Fibroblast of lung (primary cell): Measurements from ENCODE around the gene NAXE. TPM values are rescaled to one million over a fixed set of nuclear protein-coding genes. Genes with fewer than 3 reads are reported as not detected.

Experiments used
- DNase-seq, 2 donors: peaks; one replicate each; pipeline versions ENCODE4 v3.0.0 to v3.0.0-alpha.2; 2010; ENCODE audit warnings: low read depth in 2 of 2
- H2AFZ ChIP-seq: 2 replicates; pipeline ENCODE4 v1.5.1; 2012; ENCODE audit warnings: low read length, control low read depth, inconsistent platforms
- H3K27ac ChIP-seq: 2 replicates; pipeline ENCODE4 v1.5.1; 2011; ENCODE audit warnings: low read length, control low read depth; ENCODE audit not compliant: insufficient read depth
- H3K27me3 ChIP-seq: 2 replicates; pipeline ENCODE4 v1.5.1; 2011; ENCODE audit warnings: mild to moderate bottlenecking, low read length; ENCODE audit not compliant: control insufficient read depth, insufficient read depth
- H3K36me3 ChIP-seq: 2 replicates; pipeline ENCODE4 v1.5.1; 2011; ENCODE audit warnings: low read length; ENCODE audit not compliant: control insufficient read depth, insufficient read depth
- H3K4me1 ChIP-seq: 2 replicates; pipeline ENCODE4 v1.5.1; 2011; ENCODE audit warnings: low read length; ENCODE audit not compliant: control insufficient read depth, insufficient read depth; ENCODE audit errors: extremely low read depth
- H3K4me2 ChIP-seq: 2 replicates; pipeline ENCODE4 v1.5.1; 2011; ENCODE audit warnings: low read length, control low read depth; ENCODE audit not compliant: insufficient read depth; ENCODE audit errors: extremely low read depth
- H3K4me3 ChIP-seq, 4 experiments: fragments of 200-600 bp in 1 of 4; sonication (generic) in 1 of 4; replicated peaks in 1 of 4; 2 replicates each; pipeline ENCODE4 v1.5.1; 2011 to 2016; ENCODE audit warnings: low read length in 4 of 4, low read depth in 3 of 4, mild to moderate bottlenecking in 3 of 4, control low read depth in 2 of 4, inconsistent platforms in 1 of 4, mixed read lengths in 1 of 4; ENCODE audit not compliant: insufficient read depth in 1 of 4; ENCODE audit errors: control extremely low read depth in 1 of 4
- H3K79me2 ChIP-seq: 2 replicates; pipeline ENCODE4 v1.5.1; 2012; ENCODE audit warnings: mild to moderate bottlenecking, low read length, inconsistent platforms; ENCODE audit not compliant: control insufficient read depth, insufficient read depth
- H3K9ac ChIP-seq: 2 replicates; pipeline ENCODE4 v1.5.1; 2011; ENCODE audit warnings: mild to moderate bottlenecking, low read length, control low read depth; ENCODE audit not compliant: insufficient read depth
- H3K9me3 ChIP-seq: 2 replicates; pipeline ENCODE4 v1.5.1; 2012; ENCODE audit warnings: low read depth, low read length; ENCODE audit not compliant: control insufficient read depth, insufficient read depth
- H4K20me1 ChIP-seq: 2 replicates; pipeline ENCODE4 v1.5.1; 2011; ENCODE audit warnings: low read length; ENCODE audit not compliant: control insufficient read depth, insufficient read depth; ENCODE audit errors: extremely low read depth
- EZH2 ChIP-seq: IDR thresholded peaks from 2 replicates; pipeline ENCODE4 v1.5.1; 2012; ENCODE audit warnings: low read length, control low read depth, mild to moderate bottlenecking; ENCODE audit errors: missing control alignments
- polyA plus RNA-seq, 2 donors: library from polyadenylated mRNA; depleted of rRNA in 1 of 2; stranded (reverse) in 1 of 2; unstranded in 1 of 2; fragments of >200 nt; gene quantifications; 2 replicates each; pipeline ENCODE4 v1.2.1, GENCODE V29; 2011 to 2012; ENCODE audit warnings: missing spikeins in 1 of 2
- total RNA-seq: library from RNA; depleted of rRNA; stranded (reverse); fragments of >200 nt; gene quantifications from 2 replicates; pipeline ENCODE4 v1.2.1, GENCODE V29; 2014
- TF ChIP-seq, protein P1 (sequence below), 2 donors: IDR thresholded peaks in 1 of 2; conservative IDR thresholded peaks in 1 of 2; 1 replicate in 1 of 2; 2 replicates in 1 of 2; pipeline ENCODE4 v1.5.1; 2011 to 2012; ENCODE audit warnings: low read length in 2 of 2, control low read depth in 1 of 2, inconsistent platforms in 1 of 2, low read depth in 1 of 2, mild to moderate bottlenecking in 1 of 2

NAXE gene
- total and polyA plus RNA-seq, 2 donors (not counting 1 experiment from before 2014, with no cell fraction given): 41.6 to 64.4 TPM

DNA sequence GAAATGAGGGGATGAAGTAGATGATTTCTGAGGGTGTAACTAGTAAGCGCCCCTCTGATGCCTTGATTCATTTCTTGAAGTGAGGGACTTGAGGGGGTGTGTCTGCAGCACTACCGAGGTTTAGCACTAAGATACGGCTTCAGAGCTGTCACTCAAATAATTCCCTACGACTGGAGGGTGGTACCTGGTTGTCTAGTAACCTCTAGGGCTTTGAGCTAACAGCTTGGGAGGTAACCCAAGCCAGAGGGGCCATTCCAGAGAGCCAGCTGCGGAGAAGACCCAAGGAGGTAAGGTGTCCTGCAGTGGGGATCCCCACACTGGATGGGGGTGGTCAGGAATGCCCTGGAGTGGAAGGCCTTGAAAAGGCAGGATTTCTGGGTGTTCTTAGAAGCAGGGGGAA lies 12.1 kb upstream of the NAXE start, which contains the start of gene TTC24:
Gene TTC24 (plus strand): TSS at position 252 of the 400 bp plus-strand sequence. CDS start 1,642 bp downstream, outside the sequence.
- no peak within 1 kb of the TSS for H2AFZ ChIP-seq
- H4K20me1 ChIP-seq: no peaks in the 10 kb centered on the region
- no peaks in the 10 kb centered on the region for H3K36me3 ChIP-seq
- H3K4me1 ChIP-seq: no peaks in the 10 kb centered on the region
- H3K4me2 ChIP-seq: no peak within 1 kb of the TSS
- H3K9me3 ChIP-seq: no peaks in the 10 kb centered on the region
- no peak for DNase-seq
- TF ChIP-seq EZH2: no peak
- TF ChIP-seq, protein P1, sequence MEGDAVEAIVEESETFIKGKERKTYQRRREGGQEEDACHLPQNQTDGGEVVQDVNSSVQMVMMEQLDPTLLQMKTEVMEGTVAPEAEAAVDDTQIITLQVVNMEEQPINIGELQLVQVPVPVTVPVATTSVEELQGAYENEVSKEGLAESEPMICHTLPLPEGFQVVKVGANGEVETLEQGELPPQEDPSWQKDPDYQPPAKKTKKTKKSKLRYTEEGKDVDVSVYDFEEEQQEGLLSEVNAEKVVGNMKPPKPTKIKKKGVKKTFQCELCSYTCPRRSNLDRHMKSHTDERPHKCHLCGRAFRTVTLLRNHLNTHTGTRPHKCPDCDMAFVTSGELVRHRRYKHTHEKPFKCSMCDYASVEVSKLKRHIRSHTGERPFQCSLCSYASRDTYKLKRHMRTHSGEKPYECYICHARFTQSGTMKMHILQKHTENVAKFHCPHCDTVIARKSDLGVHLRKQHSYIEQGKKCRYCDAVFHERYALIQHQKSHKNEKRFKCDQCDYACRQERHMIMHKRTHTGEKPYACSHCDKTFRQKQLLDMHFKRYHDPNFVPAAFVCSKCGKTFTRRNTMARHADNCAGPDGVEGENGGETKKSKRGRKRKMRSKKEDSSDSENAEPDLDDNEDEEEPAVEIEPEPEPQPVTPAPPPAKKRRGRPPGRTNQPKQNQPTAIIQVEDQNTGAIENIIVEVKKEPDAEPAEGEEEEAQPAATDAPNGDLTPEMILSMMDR (conservative IDR thresholded peaks at IDR 0.05 in 1 of 2, IDR thresholded peaks at IDR 0.05 in 1 of 2; ENCODE audit: low read depth in 1 of 2, low read length in 2 of 2): no peak
- no peaks in the 10 kb centered on the region for H3K79me2 ChIP-seq
- no peak within 1 kb of the TSS for H3K4me3 ChIP-seq
- H3K9ac ChIP-seq: no peak within 1 kb of the TSS
- peaks cover 3% of the 10 kb centered on the region for H3K27me3 ChIP-seq
- H3K27ac ChIP-seq: no peak within 1 kb of the TSS

DNA sequence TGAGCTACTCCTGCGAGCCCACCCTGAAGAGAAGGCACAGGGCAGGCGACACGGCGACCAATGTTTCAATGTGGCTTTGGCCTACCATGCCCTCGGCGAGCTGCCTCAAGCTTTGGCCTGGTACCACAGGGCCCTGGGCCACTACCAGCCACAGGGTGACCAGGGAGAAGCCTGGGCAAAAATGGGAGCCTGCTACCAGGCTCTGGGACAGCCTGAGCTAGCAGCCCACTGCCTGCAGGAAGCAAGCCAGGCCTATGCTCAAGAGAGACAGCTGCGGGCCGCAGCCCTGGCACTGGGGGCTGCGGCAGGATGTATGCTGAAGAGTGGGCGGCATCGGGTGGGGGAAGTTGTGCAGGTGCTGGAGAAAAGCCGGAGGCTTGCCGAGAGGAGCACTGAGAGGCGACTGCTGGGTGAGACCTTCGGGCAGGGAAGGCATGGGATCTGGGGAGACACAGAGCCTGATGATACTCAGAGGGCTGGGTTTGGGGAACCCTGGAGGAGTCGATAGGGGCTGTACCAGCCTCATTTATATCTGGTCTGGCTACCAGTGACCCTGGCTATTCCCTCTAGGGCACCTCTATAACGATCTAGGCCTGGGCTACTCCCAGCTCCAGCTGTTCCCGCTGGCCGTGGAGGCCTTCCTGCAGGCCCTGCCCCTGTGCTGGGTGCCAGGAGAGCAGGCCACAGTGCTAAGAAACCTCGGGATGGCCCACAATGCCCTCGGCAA lies 9.8 kb upstream of the NAXE start:
- Histone ChIP-seq H3K27me3 (peaks cover 4% of the 10 kb centered on the region), H3K4me3 (no peak overlapping the region), H3K4me1 (no peaks in the 10 kb centered on the region), H3K4me2 (no peak overlapping the region), H3K36me3 (no peaks in the 10 kb centered on the region), H3K79me2 (no peaks in the 10 kb centered on the region), H2AFZ (no peak overlapping the region), H4K20me1 (no peaks in the 10 kb centered on the region), H3K27ac (no peak overlapping the region), H3K9ac (no peak overlapping the region), H3K9me3 (no peaks in the 10 kb centered on the region)
- DNase-seq: no peak
- TF ChIP-seq EZH2: no peak
- TF ChIP-seq, protein P1 (conservative IDR thresholded peaks at IDR 0.05 in 1 of 2, IDR thresholded peaks at IDR 0.05 in 1 of 2; ENCODE audit: low read depth in 1 of 2, low read length in 2 of 2): no peak

DNA sequence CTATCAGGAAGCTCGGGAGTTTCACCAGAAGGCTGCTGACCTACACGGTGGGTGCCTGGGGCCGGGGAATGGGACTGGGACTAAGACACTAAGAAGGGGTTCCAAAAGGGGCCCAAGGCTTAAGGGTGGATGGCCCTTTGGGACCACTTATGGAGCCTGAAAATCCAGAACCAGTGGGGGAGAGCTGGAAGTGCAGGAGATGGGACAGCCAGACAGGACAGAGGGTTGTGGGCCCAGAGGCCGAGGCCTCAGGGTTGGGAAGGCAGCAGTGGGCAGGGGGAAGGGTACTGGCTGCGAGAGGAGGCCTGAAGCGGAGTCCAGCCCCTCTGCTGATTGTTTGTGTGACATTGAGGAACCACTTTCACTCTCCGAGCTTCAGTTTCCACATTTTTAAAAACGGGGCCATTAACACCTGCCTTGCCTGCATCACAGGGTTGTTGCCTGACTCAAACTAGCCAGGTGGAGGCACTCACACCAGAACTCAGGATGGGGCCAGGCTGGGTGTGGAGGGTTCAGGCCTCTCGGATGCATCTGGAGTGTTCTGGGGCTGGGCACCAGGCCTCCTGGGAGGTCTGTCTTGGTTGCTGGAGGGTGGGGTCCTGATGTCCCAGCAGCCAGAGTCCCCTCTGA lies 9.1 kb upstream of the NAXE start:
- no peak overlapping the region for H3K27ac ChIP-seq
- no peaks in the 10 kb centered on the region for H3K4me1 ChIP-seq
- no peaks in the 10 kb centered on the region for H4K20me1 ChIP-seq
- H3K4me3 ChIP-seq: no peak overlapping the region
- H3K4me2 ChIP-seq: no peak overlapping the region
- H2AFZ ChIP-seq: no peak overlapping the region
- no peak overlapping the region for H3K9ac ChIP-seq
- TF ChIP-seq, protein P1 (conservative IDR thresholded peaks at IDR 0.05 in 1 of 2, IDR thresholded peaks at IDR 0.05 in 1 of 2; ENCODE audit: low read depth in 1 of 2, low read length in 2 of 2): no peak
- TF ChIP-seq EZH2: peak; percentile 35
- H3K36me3 ChIP-seq: no peaks in the 10 kb centered on the region
- no peaks in the 10 kb centered on the region for H3K79me2 ChIP-seq
- H3K9me3 ChIP-seq: no peaks in the 10 kb centered on the region
- H3K27me3 ChIP-seq: peaks cover 4% of the 10 kb centered on the region
- DNase-seq: no peak
